GM19452 (cell line): Measurements from ENCODE around the gene C19orf12.
A peak's percentile ranks its signal among the peaks of the same experiment; 100 is the strongest.
"Not testable (repeated sequence)": the region's sequence is repeated elsewhere in the genome, so short reads cannot be mapped to it uniquely, and the experiment has no call there.

Source experiments
- ATAC-seq: cut with Tn5 transposase; IDR thresholded peaks from one replicate; pipeline ENCODE4 v1.9.1; 2021; ENCODE audit not compliant: unreplicated experiment

The C19orf12 gene

GRCh38 chr19:29731331-29731850 lies 16.3 kb upstream of the C19orf12 start:
- no peak for ATAC-seq

- ATAC-seq, result no peak
Observed at GRCh38 chr19:29727906-29728305, 12.8 kb upstream of the C19orf12 start.

GRCh38 chr19:29724746-29725145 lies 9.7 kb upstream of the C19orf12 start:
- no peak for ATAC-seq

GRCh38 chr19:29724102-29724641 lies 9.1 kb upstream of the C19orf12 start:
- no peak for ATAC-seq

- ATAC-seq, result no peak
Observed at GRCh38 chr19:29717051-29717450, 2.0 kb upstream of the C19orf12 start.

GRCh38 chr19:29715701-29716581 lies 880 bp upstream of the C19orf12 start:
- ATAC-seq, result peak; percentile 10

GRCh38 chr19:29714371-29714952 lies 599 bp downstream of the C19orf12 start:
- peak; percentile 37 for ATAC-seq

GRCh38 chr19:29712744-29713516 lies 2.1 kb downstream of the C19orf12 start:
- ATAC-seq, result no peak

- no peak for ATAC-seq
Observed at GRCh38 chr19:29711584-29712132, 3.4 kb downstream of the C19orf12 start.

- ATAC-seq, result not testable (repeated sequence)
Observed at GRCh38 chr19:29709440-29709798, 5.6 kb downstream of the C19orf12 start.

GRCh38 chr19:29708554-29709439 lies 6.3 kb downstream of the C19orf12 start:
- ATAC-seq, result no peak

GRCh38 chr19:29706635-29707034 lies 8.4 kb downstream of the C19orf12 start:
- no peak for ATAC-seq

- ATAC-seq, result no peak
Observed at GRCh38 chr19:29705706-29706105, 9.4 kb downstream of the C19orf12 start.

GRCh38 chr19:29704562-29705558 lies 10.2 kb downstream of the C19orf12 start:
- ATAC-seq, result no peak

- ATAC-seq, result no peak
Observed at GRCh38 chr19:29702963-29703320, 12.1 kb downstream of the C19orf12 start.

- no peak for ATAC-seq
Observed at GRCh38 chr19:29702161-29702962, 12.7 kb downstream of the C19orf12 start.

GRCh38 chr19:29700498-29700897 lies 14.6 kb downstream of the C19orf12 start:
- ATAC-seq, result no peak

GRCh38 chr19:29699861-29700260 lies 15.2 kb downstream of the C19orf12 start:
- no peak for ATAC-seq
